Amniotic stem cell (primary cell): ENCODE results near the gene SUSD4.

Experiments
- DNase-seq: peaks from one replicate; lab custom pipeline; 2025; lab: John Stamatoyannopoulos, UW

SUSD4 gene

DNA sequence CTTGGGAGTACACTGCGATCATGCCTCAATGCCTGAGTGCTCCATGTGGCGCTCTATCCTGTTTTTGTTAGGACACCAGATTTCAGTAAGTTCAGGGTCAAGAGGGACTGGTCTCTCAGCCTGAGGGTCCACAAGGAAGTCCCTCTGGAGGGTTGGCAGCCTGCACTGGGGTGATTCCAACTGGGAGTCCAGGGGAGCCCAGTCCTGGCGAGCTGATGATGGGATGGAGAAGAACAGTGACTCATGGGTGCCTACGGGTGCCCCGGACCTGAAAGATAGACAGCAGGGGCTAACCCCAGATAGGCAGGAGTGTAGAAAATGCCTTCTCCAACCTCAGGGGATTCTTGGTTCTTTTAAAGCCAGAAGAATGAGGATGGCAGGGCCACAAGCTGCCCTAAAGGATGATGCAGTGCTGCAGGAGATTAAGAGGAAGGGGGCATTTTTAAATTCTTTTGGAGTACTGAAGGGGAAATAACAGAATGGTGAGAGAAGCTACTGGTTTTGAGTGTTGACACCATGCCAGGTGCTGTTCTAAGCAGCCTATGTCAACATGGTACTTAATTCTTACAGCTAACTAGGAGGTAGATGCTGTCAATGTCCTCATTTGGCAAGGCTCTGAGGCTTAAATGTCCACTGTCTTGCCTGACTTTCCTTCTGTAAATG lies 152.5 kb downstream of the SUSD4 start:
- DNase-seq: no peak

- DNase-seq: no peak
Measured at GRCh38 chr1:223210788-223211120, 153.2 kb downstream of the SUSD4 start.

DNA sequence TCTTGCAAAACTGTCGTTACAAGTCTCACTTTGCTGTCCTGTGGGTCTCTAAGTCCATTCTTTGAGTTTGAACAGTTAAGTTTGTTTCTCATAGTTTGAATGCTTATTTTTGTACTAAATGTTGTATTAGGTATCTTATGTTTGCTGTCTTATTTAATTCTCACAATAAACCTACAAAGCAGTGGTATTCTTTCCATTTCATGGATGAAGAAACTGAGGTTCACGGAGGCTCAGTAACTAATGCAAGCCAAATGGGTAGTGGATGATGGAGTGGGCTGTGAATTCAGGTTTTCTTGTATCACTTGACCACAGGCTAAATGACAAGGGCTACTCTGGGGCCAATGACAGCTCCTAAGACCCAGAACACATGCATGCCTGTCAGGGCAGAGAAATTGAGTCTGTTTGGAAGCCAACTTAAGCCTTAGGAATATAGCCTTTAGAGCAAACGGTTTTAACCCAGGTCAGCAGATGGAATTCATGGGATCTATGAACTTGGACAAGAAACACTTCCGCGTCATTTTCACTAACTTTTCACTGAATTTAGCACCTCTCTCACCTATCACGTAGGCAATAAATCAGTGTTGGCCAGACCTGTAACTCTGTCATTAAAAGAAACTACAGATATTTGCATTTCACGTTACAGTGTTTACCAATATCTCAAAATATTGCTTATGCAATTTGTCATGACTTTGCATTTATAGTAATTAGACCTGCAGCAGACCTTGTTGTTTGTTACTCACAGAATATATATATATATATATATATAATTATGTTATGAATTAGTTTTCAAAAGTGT lies 153.8 kb downstream of the SUSD4 start:
- DNase-seq: no peak

- no peak for DNase-seq
Measured at GRCh38 chr1:223209293-223209898, 154.6 kb downstream of the SUSD4 start.

DNA sequence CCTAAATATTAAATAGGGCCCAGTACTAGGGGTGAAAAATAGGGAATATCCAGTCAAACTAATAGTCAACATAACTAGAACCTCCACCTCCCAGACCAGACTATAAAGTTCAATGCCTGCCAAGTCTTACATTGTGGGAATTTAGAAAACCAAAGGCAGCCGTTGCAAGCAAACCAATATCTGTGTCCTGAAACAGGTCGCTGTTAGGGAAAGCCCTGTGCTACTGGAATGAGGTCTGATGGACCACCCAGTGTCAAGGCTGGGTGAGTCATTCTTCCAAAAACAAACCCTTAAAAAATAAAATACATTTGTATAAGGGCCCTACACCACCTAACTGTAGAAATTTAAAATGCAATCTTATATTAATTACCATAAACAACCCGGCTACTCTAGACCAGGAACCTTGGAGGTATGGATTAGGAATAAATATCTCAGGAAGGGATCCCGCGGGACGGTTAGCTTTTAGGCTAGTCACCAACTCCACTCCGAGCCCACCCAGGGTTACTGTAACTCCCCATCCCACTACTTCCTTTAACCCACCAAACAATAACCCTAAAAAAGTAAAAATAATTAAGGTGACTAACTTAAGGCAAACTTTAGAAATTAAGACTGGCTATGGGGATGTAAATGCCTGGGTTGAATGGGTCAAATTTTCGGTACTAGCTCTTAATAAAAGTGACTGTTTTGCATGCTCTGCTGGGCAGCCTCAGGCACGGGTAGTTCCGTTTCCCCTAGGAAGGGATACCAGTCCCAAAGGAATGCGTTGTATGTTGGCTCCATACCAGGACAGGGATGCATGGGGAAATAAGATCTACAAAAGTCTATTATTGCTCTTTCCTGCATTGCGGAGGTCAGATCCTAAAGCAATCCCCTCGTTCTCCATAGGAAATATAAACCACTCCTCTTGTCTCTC lies 155.6 kb downstream of the SUSD4 start:
- DNase-seq: no peak

- DNase-seq: no peak
Measured at GRCh38 chr1:223207293-223208066, 156.5 kb downstream of the SUSD4 start.

DNA sequence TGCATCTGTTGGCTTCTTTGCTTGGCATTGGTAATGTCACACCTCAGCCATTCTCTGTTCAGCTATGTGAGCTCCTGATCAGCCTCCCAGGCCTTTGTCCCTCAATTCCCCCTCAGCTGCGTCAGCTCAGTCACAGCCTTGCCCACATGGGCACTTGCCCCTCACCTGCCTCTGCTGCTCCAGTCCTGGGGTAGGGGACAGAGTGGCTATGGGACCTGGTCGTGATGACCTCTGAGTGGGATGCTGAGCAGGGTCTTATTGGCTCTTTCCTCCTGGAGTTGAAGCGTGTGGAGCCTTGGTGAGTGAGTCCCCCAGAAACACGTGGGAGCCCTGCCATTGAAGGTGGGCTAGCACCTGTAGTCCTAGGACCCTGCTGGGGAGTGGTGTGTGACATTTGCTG lies 159.6 kb downstream of the SUSD4 start:
- DNase-seq: no peak

- DNase-seq: no peak
Measured at GRCh38 chr1:223203694-223204093, 160.3 kb downstream of the SUSD4 start.

DNA sequence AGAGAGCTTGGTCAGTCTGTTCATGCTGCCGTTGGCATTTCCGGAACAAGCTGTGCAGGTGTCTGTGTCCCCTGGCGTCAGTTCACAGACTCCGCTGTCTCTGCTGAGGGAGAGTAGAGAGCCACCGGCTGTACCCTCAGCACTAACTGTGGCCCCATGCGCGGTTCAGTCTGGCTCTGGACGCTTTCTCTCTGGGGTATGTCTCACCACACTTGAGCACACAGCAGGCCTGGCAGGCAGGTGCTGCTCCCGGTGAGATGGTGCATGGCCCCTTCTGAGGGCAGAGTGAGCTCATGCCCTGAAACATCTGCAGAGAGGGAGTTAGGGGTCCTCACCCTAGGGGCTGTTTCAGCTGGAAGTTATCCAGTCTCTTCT lies 161.0 kb downstream of the SUSD4 start:
- DNase-seq: no peak

DNA sequence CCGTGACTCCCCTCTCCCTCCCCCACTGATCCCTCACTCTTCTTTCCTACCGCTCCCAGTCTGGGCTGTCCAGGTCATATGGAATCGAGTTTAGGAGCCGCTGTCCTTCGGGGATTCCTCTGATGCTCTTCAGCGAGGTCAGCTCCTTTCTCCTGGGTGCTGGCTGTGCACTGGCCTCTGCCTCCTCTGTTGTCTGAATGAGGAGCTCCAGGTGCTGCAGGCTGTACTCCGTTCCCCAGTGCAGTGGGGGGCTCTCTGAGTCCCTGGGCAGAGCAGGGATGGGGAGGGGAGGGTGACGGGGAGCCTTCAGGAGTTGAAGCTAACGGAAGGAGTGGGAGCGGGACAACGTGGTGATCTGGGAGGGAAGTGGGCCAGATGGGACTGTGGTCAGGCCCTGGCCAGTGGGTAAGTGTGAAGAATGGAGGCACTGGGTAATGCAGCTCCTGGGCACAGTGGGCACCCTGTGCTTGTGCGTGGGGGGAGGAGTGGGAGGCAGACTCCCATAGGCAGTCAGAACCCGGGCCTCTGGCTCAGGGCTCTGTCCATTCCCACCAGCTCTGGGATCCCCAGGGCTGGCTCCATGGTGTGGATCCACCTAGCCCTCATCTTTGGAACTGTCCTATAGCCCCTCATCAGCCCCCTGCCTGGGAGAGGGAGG lies 161.5 kb downstream of the SUSD4 start:
- DNase-seq: no peak

DNA sequence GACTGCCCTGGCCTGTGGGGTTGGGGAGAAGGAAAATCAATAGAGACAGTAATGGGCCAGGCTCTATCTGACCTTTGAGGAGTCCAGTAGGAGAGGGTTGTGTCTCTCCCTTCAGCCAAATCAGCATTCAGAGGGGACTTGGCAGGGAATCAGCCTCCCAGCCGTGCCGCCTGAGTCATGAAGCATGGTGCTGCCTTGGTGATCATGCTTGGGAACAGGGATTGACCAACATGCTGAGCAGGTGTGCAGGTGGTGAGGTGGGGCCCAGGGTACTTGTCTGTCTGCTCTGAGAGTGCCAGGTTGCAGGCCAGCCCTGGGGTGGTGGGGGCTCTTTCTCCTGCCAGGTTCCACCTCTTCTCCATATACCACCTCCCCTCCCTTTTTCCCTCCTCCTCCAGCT lies 162.0 kb downstream of the SUSD4 start:
- DNase-seq: no peak

DNA sequence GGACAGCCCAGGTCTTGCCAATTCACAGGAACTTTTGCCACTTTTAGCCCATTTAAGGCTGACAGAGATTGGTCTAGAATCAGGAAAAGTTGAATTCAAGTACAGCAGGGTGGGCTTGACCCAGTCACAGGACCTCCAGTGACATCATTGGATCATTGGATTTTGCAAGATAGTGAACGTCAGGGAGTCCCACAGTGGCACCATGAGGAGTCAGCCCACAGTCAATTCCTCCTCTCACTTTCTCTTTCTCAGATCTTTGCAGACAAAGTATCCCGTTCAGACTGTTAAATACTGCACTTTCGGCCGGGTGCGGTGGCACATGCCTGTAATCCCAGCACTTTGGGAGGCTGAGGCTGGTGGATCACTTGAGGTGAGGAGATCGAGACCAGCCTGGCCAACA lies 163.1 kb downstream of the SUSD4 start:
- DNase-seq: no peak

GRCh38 chr1:223199094-223199647 lies 164.8 kb downstream of the SUSD4 start:
- no peak for DNase-seq

DNA sequence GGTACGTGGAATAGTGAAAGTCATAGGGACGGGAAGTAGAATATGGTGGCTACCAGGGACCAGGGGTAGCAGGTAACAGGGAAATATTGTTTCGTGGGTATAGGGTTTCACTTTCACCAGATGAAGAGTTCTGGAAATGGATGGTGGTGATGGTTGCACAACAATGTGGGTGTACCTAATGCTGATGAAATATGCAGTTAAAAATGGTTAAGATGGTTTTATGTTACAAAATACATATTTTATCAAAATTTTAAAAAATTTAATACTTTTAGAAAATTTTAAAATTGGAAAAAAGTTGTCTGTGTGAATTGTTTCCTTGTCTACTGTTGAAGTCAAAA lies 165.4 kb downstream of the SUSD4 start:
- no peak for DNase-seq

DNA sequence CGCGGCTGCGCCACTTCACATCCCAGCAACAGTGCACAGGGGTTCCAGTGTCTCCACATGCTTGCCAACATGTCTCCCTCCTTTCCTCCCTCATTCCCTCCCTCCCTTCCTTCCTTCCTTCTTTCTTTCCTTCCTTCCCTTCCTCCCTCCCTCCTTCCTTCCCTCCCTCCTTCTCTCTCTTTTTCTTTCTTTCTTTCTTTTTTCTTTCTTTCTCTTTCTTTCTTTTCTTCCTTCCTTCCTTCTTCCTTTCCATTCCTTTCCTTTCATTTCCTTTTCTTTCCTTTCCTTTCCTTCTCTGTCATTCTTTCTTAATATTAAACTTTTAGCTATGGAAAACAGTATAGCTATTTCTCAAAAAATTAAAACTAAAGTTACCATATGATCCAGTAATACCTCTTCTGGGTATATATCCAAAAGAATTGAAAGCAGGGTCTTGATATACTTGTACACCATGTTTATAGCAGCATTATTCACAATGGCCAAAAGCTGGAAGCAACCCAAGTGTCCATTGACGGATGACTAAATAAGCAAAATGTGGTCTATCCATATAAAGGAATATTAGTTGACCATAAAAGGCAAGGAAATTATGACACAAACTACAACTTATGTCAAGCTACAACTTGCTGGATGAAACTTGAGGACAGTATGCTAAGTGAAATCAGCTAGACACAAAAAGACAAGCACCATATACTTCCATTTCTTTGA lies 165.9 kb downstream of the SUSD4 start:
- DNase-seq: no peak

GRCh38 chr1:223189903-223190724 lies 173.9 kb downstream of the SUSD4 start:
- DNase-seq: no peak

DNA sequence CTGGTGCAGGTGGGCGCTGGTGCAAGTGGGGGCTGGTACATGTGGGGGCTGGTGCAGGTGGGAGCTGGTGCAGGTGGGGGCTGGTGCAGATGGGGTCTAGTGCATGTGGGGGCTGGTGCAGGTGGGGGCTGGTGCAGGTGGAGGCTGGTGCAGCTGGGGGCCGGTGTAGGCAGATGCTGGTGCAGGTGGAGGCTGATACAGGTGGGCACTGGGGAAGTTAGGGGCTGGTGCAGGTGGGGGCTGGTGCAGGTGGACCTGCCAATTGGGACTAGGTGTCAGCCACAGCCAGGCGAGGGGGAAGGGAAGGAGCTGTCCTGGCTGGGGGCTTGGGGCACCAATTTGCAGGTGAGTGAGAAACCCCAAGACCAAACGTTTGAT lies 174.5 kb downstream of the SUSD4 start:
- DNase-seq: no peak

- no peak for DNase-seq
Measured at GRCh38 chr1:223188618-223189356, 175.2 kb downstream of the SUSD4 start.

DNA sequence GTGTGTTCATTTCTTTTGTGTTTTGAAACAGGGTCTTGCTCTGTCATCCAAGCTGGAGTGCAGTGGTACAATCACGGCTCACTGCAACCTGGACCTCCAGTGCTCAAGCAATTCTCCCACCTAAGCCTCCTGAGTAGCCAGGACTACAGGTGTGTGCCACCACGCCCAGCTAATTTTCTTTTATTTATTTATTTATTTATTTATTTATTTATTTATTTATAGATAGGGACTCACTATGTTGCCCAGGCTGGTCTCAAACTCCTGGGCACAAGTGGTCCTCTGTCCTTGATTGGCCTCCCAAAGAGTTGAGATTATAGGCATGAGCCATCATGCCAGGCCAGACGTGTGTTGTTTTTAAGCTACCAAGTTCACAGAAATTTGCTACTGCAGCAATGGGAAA lies 177.2 kb downstream of the SUSD4 start:
- DNase-seq: no peak
